CD14-positive monocyte (primary cell): ENCODE measurements around the gene METTL25. TPM values are rescaled to one million over a fixed set of nuclear protein-coding genes. Genes with fewer than 3 reads are reported as not detected.

Experiments
- DNase-seq, 3 donors: peaks; one replicate each; pipeline ENCODE4 v3.0.0-alpha.2; 2011 to 2022
- H2AFZ ChIP-seq: 2 replicates; pipeline ENCODE4 v1.6.0; 2012; ENCODE audit warnings: mild to moderate bottlenecking, low read depth, low read length, inconsistent platforms; ENCODE audit not compliant: insufficient read depth, poor library complexity, severe bottlenecking
- H3K27ac ChIP-seq, 2 donors: 1 replicate in 1 of 2; 2 replicates in 1 of 2; pipeline ENCODE4 v1.5.1; 2012 to 2013; ENCODE audit warnings: low read length in 2 of 2, control low read depth in 1 of 2, inconsistent platforms in 1 of 2, low read depth in 1 of 2, mild to moderate bottlenecking in 1 of 2
- H3K27me3 ChIP-seq, 2 donors: one replicate each; pipeline versions ENCODE4 v1.6.0 to v1.6.1; 2011 to 2013; ENCODE audit warnings: low read length in 2 of 2; ENCODE audit not compliant: control insufficient read depth in 2 of 2, insufficient read depth in 2 of 2
- H3K36me3 ChIP-seq, 2 donors: replicated peaks in 1 of 2; 1 replicate in 1 of 2; 2 replicates in 1 of 2; pipeline versions ENCODE4 v1.5.1 to v1.6.1; 2012 to 2013; ENCODE audit warnings: low read length in 2 of 2, control low read depth in 1 of 2, inconsistent platforms in 1 of 2, mild to moderate bottlenecking in 1 of 2; ENCODE audit not compliant: insufficient read depth in 2 of 2, control insufficient read depth in 1 of 2
- H3K4me1 ChIP-seq, 2 donors: 1 replicate in 1 of 2; 2 replicates in 1 of 2; pipeline versions ENCODE4 v1.5.1 to v1.6.1; 2012 to 2013; ENCODE audit warnings: low read length in 2 of 2, control low read depth in 1 of 2, inconsistent platforms in 1 of 2, mild to moderate bottlenecking in 1 of 2, moderate library complexity in 1 of 2; ENCODE audit not compliant: insufficient read depth in 2 of 2, control insufficient read depth in 1 of 2
- H3K4me2 ChIP-seq: replicated peaks from 2 replicates; pipeline ENCODE3; 2012; ENCODE audit warnings: low read length, moderate library complexity, mild to moderate bottlenecking; ENCODE audit not compliant: poor library complexity, severe bottlenecking; ENCODE audit errors: extremely low read depth
- H3K4me3 ChIP-seq, 3 experiments: fragments of 200-600 bp in 1 of 3; sonication (generic) in 1 of 3; replicated peaks in 1 of 3; 1 replicate in 2 of 3; 2 replicates in 1 of 3; pipeline ENCODE4 v1.5.1; 2011 to 2013; ENCODE audit warnings: low read length in 3 of 3, mild to moderate bottlenecking in 3 of 3, control low read depth in 2 of 3, low read depth in 2 of 3, inconsistent platforms in 1 of 3, moderate library complexity in 1 of 3
- H3K79me2 ChIP-seq: 2 replicates; pipeline ENCODE4 v1.6.0; 2012; ENCODE audit warnings: mild to moderate bottlenecking, control low read depth, inconsistent platforms, low read length, moderate library complexity; ENCODE audit not compliant: insufficient read depth
- H3K9ac ChIP-seq: 2 replicates; pipeline ENCODE4 v1.6.0; 2017; ENCODE audit warnings: low read length, mild to moderate bottlenecking; ENCODE audit not compliant: insufficient read depth, poor library complexity, severe bottlenecking
- H3K9me3 ChIP-seq, 2 donors: replicated peaks in 1 of 2; 1 replicate in 1 of 2; 2 replicates in 1 of 2; pipeline versions ENCODE4 v1.5.1 to v1.6.1; 2012 to 2013; ENCODE audit warnings: low read length in 2 of 2, control low read depth in 1 of 2; ENCODE audit not compliant: control insufficient read depth in 1 of 2, insufficient read depth in 1 of 2
- H4K20me1 ChIP-seq: 2 replicates; pipeline ENCODE4 v1.6.0; 2012; ENCODE audit warnings: mild to moderate bottlenecking, low read length, control low read depth, moderate library complexity; ENCODE audit not compliant: insufficient read depth
- H3K27ac Mint-ChIP-seq, 7 donors: one replicate each; pipeline ENCODE4 v1.8.0; 2020; ENCODE audit warnings: mild to moderate bottlenecking in 7 of 7, mixed read lengths in 7 of 7, moderate library complexity in 6 of 7, inconsistent platforms in 2 of 7
- H3K27me3 Mint-ChIP-seq, 3 donors: one replicate each; pipeline ENCODE4 v1.8.0; 2021 to 2022; ENCODE audit warnings: low read depth in 3 of 3, mild to moderate bottlenecking in 3 of 3, mixed read lengths in 3 of 3, moderate library complexity in 3 of 3, inconsistent platforms in 1 of 3
- H3K36me3 Mint-ChIP-seq, 2 donors: one replicate each; pipeline ENCODE4 v1.8.0; 2020; ENCODE audit warnings: mixed read lengths in 2 of 2, inconsistent platforms in 1 of 2, mild to moderate bottlenecking in 1 of 2
- H3K4me1 Mint-ChIP-seq: one replicate; pipeline ENCODE4 v1.8.0; 2020; ENCODE audit warnings: mild to moderate bottlenecking, mixed read lengths
- H3K4me3 Mint-ChIP-seq, 2 donors: one replicate each; pipeline ENCODE4 v1.8.0; 2020; ENCODE audit warnings: mild to moderate bottlenecking in 2 of 2, mixed read lengths in 2 of 2, moderate library complexity in 1 of 2
- H3K9me3 Mint-ChIP-seq, 7 donors: one replicate each; pipeline ENCODE4 v1.8.0; 2020 to 2022; ENCODE audit warnings: mixed read lengths in 7 of 7, mild to moderate bottlenecking in 6 of 7, moderate library complexity in 6 of 7, inconsistent platforms in 2 of 7
- CTCF ChIP-seq: fragments of 200-600 bp; IDR thresholded peaks from one replicate; pipeline ENCODE4 v1.8.0; 2022; ENCODE audit warnings: antibody characterized with exemption, mild to moderate bottlenecking
- WGBS: methylation state at CpG from one replicate; pipeline ENCODE4 v1.1.5; 2013; ENCODE audit warnings: missing lambda C conversion rate; ENCODE audit not compliant: insufficient coverage; 5-methylcytosine and 5-hydroxymethylcytosine counted together
- intact Hi-C, 2 donors: fragments of 100-400 bp; cut with micrococcal nuclease; formaldehyde crosslinking; loops; one replicate each; pipeline versions ENCODE4 v1.15.0 to v1.15.1; 2023
- polyA plus RNA-seq, 3 donors: library from polyadenylated mRNA; depleted of rRNA in 1 of 3; unstranded in 2 of 3; stranded (reverse) in 1 of 3; fragments of 300-500 nt in 2 of 3; fragments of >200 nt in 1 of 3; fragmentation: Illumina TruSeq in 2 of 3; gene quantifications; 1 replicate in 2 of 3; 2 replicates in 1 of 3; pipeline ENCODE4 v1.2.3, GENCODE V29; 2012 to 2021

METTL25 gene
- polyA plus RNA-seq, 3 donors = 7.0 to 12.2 (median 8.1) TPM

- DNase-seq = no peak
- intact Hi-C loops = no loop called here
- Histone ChIP-seq H3K9me3 (peaks cover 0 to 10% of the 10 kb centered on the region in 2 donors), H3K4me2 (no peak overlapping the region), H4K20me1 (no peaks in the 10 kb centered on the region), H3K36me3 (peaks cover 0 to 6% of the 10 kb centered on the region in 2 donors), H2AFZ (no peak overlapping the region), H3K9ac (no peak overlapping the region), H3K4me1 (no peaks in the 10 kb centered on the region), H3K27me3 (no peaks in the 10 kb centered on the region), H3K4me3 (no peak overlapping the region), H3K27ac (no peak overlapping the region), H3K79me2 (no peaks in the 10 kb centered on the region)
- no peaks in the 10 kb centered on the region for H3K27me3 Mint-ChIP-seq
- H3K36me3 Mint-ChIP-seq = peaks cover 16 to 17% of the 10 kb centered on the region in 2 donors
- H3K9me3 Mint-ChIP-seq = peaks cover 3 to 12% (median 8%) of the 10 kb centered on the region in 7 donors
- H3K4me1 Mint-ChIP-seq = no peaks in the 10 kb centered on the region
- TF ChIP-seq CTCF = no peak
- WGBS = no CpG with 5 or more reads among the region's 4 CpGs
- H3K4me3 Mint-ChIP-seq = no peak overlapping the region
- no peak overlapping the region for H3K27ac Mint-ChIP-seq
Measured at GRCh38 chr12:82476511-82476910, 118.2 kb downstream of the METTL25 start.

GRCh38 chr12:82479511-82479910 lies 121.2 kb downstream of the METTL25 start:
- no peaks in the 10 kb centered on the region for H3K4me1 ChIP-seq
- no CpG with 5 or more reads among the region's 1 CpG for WGBS
- H4K20me1 ChIP-seq = no peaks in the 10 kb centered on the region
- H3K4me3 ChIP-seq = no peak overlapping the region
- no peaks in the 10 kb centered on the region for H3K36me3 ChIP-seq
- Mint-ChIP-seq H3K27ac (no peak overlapping the region), H3K4me1 (no peaks in the 10 kb centered on the region), H3K27me3 (no peaks in the 10 kb centered on the region), H3K4me3 (no peak overlapping the region), H3K36me3 (peaks cover 3 to 6% of the 10 kb centered on the region in 2 donors), H3K9me3 (peaks cover 0 to 7% (median 2%) of the 10 kb centered on the region in 7 donors)
- H3K9ac ChIP-seq = no peak overlapping the region
- DNase-seq = no peak
- no peak overlapping the region for H2AFZ ChIP-seq
- no peak overlapping the region for H3K4me2 ChIP-seq
- no peak overlapping the region for H3K27ac ChIP-seq
- no peaks in the 10 kb centered on the region for H3K9me3 ChIP-seq
- no peak for TF ChIP-seq CTCF
- H3K79me2 ChIP-seq = no peaks in the 10 kb centered on the region
- intact Hi-C loops = no loop called here
- no peaks in the 10 kb centered on the region for H3K27me3 ChIP-seq
